Effector memory CD8-positive, alpha-beta T cell (primary cell): ENCODE results near the gene TMEM212.

Experiments used
- ATAC-seq: fragments of 150-1000 bp; cut with Tn5 transposase; replicated peaks from 2 replicates; pipeline ENCODE4 v1.10.0; 2021; ENCODE audit warnings: mild to moderate bottlenecking, moderate library complexity
- DNase-seq, 3 experiments: peaks; one replicate each; pipeline ENCODE4 v3.0.0; 2021
- H3K27ac Mint-ChIP-seq, 2 donors: one replicate each; pipeline ENCODE4 v1.8.0; 2022; ENCODE audit warnings: mild to moderate bottlenecking in 2 of 2, mixed read lengths in 2 of 2, moderate library complexity in 2 of 2
- H3K27me3 Mint-ChIP-seq, 2 donors: one replicate each; pipeline ENCODE4 v1.8.0; 2022; ENCODE audit warnings: mixed read lengths in 2 of 2
- H3K36me3 Mint-ChIP-seq: one replicate; pipeline ENCODE4 v1.8.0; 2022; ENCODE audit warnings: mild to moderate bottlenecking, moderate library complexity, mixed read lengths; ENCODE audit not compliant: insufficient read depth
- H3K4me1 Mint-ChIP-seq, 2 donors: one replicate each; pipeline ENCODE4 v1.8.0; 2022; ENCODE audit warnings: low read depth in 2 of 2, mixed read lengths in 2 of 2
- H3K4me3 Mint-ChIP-seq, 2 donors: one replicate each; pipeline ENCODE4 v1.8.0; 2022; ENCODE audit warnings: mild to moderate bottlenecking in 2 of 2, mixed read lengths in 2 of 2, moderate library complexity in 2 of 2
- H3K9me3 Mint-ChIP-seq, 2 donors: one replicate each; pipeline ENCODE4 v1.8.0; 2022; ENCODE audit warnings: mixed read lengths in 2 of 2

Gene TMEM212

GRCh38 chr3:171821044-171821443 lies 22.1 kb upstream of the TMEM212 start:
- peaks cover 0 to 23% of the 10 kb centered on the region in 2 donors for H3K27me3 Mint-ChIP-seq
- no peaks in the 10 kb centered on the region for H3K4me1 Mint-ChIP-seq
- no peak overlapping the region for H3K4me3 Mint-ChIP-seq
- DNase-seq: no peak
- no peaks in the 10 kb centered on the region for H3K36me3 Mint-ChIP-seq
- no peaks in the 10 kb centered on the region for H3K9me3 Mint-ChIP-seq
- ATAC-seq: no peak
- no peak overlapping the region for H3K27ac Mint-ChIP-seq

GRCh38 chr3:171821778-171822358 lies 21.3 kb upstream of the TMEM212 start:
- Mint-ChIP-seq H3K36me3 (peaks cover 4% of the 10 kb centered on the region), H3K4me1 (peaks cover 0 to 5% of the 10 kb centered on the region in 2 donors), H3K4me3 (no peak overlapping the region), H3K9me3 (no peaks in the 10 kb centered on the region), H3K27ac (no peak overlapping the region), H3K27me3 (peaks cover 0 to 23% of the 10 kb centered on the region in 2 donors)
- DNase-seq (no peak), ATAC-seq (no peak)

DNA sequence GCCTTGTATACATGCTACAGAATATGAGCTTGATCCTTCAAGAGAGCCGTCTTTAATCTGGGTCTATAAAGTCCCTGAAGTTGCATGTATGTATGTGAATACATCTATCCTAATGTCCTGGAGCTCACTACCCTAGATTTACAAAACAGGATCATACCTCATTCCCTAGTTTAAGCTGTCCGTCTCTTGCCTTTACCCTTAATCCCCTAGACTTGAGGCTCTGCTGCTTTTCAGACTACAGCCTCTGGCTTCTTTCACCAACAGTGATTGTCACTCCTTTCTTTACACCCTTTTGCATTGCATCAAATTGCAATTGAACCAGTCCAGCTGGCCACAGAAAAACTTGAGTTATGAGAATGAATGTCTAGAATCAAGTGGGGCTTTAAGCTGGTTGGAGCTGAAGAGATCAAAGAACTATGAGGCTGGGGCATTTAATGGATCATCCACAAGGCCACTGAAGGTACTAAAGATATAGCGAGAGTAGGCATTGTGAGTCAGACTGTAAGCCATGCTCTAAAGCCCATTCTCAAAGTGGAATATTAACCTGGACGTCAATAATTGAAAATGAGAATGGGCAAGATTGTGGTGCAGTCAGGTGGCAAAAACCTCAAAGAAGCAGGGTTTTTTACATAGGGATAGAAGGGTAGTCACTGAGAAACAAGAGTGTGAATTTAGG lies 20.6 kb upstream of the TMEM212 start:
- Mint-ChIP-seq H3K9me3 (no peaks in the 10 kb centered on the region), H3K27me3 (peaks cover 0 to 23% of the 10 kb centered on the region in 2 donors), H3K4me1 (peaks cover 0 to 10% of the 10 kb centered on the region in 2 donors), H3K27ac (no peak overlapping the region), H3K4me3 (no peak overlapping the region), H3K36me3 (peaks cover 6% of the 10 kb centered on the region)
- ATAC-seq (no peak), DNase-seq (no peak)

- DNase-seq (no peak), ATAC-seq (no peak)
- H3K27me3 Mint-ChIP-seq: peaks cover 0 to 18% of the 10 kb centered on the region in 2 donors
- no peak overlapping the region for H3K4me3 Mint-ChIP-seq
- H3K36me3 Mint-ChIP-seq: peaks cover 6% of the 10 kb centered on the region
- H3K9me3 Mint-ChIP-seq: no peaks in the 10 kb centered on the region
- H3K4me1 Mint-ChIP-seq: peaks cover 0 to 19% of the 10 kb centered on the region in 2 donors
- no peak overlapping the region for H3K27ac Mint-ChIP-seq
Measured at GRCh38 chr3:171824116-171824515, 19.0 kb upstream of the TMEM212 start.

DNA sequence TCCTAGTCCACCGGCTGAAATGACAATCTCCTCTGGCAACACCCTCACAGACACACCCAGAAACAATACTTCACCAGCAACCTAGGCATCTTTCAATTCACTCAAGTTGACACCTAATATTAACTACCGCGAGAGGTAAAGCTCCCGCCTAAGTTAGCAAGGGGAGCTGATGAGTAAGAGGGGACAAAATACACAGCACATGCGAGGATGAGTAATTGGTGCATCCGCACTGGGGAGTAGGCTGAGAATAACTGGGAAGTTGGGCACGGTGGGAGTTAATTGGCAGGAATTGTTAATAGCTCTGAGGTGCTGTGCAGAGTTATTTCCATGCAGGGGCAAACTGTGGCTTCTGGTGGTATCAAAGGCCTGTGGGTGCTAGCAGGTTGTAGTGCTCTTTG lies 18.3 kb upstream of the TMEM212 start:
- Mint-ChIP-seq H3K36me3 (peaks cover 6% of the 10 kb centered on the region), H3K27ac (no peak overlapping the region), H3K9me3 (no peaks in the 10 kb centered on the region), H3K27me3 (peaks cover 0 to 18% of the 10 kb centered on the region in 2 donors), H3K4me3 (no peak overlapping the region), H3K4me1 (peaks cover 0 to 23% of the 10 kb centered on the region in 2 donors)
- DNase-seq (no peak), ATAC-seq (no peak)

DNA sequence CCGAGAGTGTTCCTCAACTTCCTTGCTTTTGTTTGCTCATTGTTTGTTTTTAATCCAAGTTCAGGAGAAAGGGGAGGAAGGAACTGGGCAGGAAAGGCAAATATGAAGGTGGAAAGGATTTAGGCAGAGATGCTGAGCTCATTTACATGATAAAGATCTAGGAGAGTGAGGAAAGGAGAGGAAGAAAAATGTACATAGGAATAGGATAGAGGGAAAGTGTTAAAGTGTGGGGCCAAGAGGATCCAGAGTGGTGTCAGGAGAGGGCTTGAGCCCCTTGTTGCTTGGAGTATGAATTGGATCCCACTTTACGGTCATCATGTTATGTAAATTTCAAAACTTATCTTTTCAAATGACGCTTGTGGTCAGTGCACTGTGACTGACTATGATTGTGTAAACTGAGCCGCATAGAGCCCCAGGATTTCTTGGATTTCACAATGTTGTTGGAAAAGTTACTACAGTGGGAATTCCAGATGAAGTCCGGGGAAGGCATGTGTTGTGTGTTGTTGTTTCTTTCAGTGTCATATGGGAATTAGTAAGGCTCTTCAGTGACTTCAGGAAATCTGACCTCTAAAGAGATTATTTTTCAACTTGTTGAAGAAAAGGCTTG lies 17.8 kb upstream of the TMEM212 start:
- Mint-ChIP-seq H3K27ac (no peak overlapping the region), H3K9me3 (no peaks in the 10 kb centered on the region), H3K4me1 (peaks cover 0 to 25% of the 10 kb centered on the region in 2 donors), H3K4me3 (no peak overlapping the region), H3K27me3 (peaks cover 0 to 18% of the 10 kb centered on the region in 2 donors), H3K36me3 (peaks cover 6% of the 10 kb centered on the region)
- ATAC-seq (no peak), DNase-seq (no peak)

DNA sequence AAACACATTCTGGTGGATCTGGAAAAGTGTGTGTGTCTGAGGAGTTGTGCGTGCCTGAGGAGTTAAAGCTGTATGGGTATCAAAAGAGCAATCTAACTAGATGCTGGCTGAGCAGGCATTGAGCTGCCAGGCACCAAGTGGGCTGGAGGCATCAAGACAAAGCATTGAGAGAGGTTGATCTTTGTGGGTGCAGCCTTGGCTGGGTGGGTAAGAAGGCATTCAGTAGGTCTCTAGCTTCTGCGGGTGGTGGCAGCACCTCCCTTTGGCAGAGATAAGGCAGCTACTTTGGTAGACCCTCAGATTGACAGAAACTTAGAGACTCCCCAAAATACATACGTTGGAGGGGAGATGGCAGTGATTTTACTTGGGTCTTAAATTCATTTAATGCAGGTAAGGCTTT lies 15.8 kb upstream of the TMEM212 start:
- H3K36me3 Mint-ChIP-seq: peaks cover 6% of the 10 kb centered on the region
- peaks cover 0 to 25% of the 10 kb centered on the region in 2 donors for H3K4me1 Mint-ChIP-seq
- H3K27me3 Mint-ChIP-seq: peaks cover 0 to 27% of the 10 kb centered on the region in 2 donors
- peak; percentile 48 for ATAC-seq
- H3K9me3 Mint-ChIP-seq: no peaks in the 10 kb centered on the region
- peak overlapping the region in 1 of 2 donors; percentile 64 for H3K4me3 Mint-ChIP-seq
- no peak for DNase-seq
- peak overlapping the region in 1 of 2 donors; percentile 65 for H3K27ac Mint-ChIP-seq

GRCh38 chr3:171827836-171828458 lies 15.2 kb upstream of the TMEM212 start:
- H3K4me3 Mint-ChIP-seq: peak overlapping the region; percentile 7 to 64
- H3K4me1 Mint-ChIP-seq: peaks cover 0 to 25% of the 10 kb centered on the region in 2 donors
- H3K27ac Mint-ChIP-seq: peak overlapping the region in 1 of 2 donors; percentile 65
- H3K9me3 Mint-ChIP-seq: no peaks in the 10 kb centered on the region
- peaks cover 0 to 27% of the 10 kb centered on the region in 2 donors for H3K27me3 Mint-ChIP-seq
- H3K36me3 Mint-ChIP-seq: peaks cover 6% of the 10 kb centered on the region
- ATAC-seq (peak; percentile 89), DNase-seq (peak in 1 of 3 experiments; percentile 5)

DNA sequence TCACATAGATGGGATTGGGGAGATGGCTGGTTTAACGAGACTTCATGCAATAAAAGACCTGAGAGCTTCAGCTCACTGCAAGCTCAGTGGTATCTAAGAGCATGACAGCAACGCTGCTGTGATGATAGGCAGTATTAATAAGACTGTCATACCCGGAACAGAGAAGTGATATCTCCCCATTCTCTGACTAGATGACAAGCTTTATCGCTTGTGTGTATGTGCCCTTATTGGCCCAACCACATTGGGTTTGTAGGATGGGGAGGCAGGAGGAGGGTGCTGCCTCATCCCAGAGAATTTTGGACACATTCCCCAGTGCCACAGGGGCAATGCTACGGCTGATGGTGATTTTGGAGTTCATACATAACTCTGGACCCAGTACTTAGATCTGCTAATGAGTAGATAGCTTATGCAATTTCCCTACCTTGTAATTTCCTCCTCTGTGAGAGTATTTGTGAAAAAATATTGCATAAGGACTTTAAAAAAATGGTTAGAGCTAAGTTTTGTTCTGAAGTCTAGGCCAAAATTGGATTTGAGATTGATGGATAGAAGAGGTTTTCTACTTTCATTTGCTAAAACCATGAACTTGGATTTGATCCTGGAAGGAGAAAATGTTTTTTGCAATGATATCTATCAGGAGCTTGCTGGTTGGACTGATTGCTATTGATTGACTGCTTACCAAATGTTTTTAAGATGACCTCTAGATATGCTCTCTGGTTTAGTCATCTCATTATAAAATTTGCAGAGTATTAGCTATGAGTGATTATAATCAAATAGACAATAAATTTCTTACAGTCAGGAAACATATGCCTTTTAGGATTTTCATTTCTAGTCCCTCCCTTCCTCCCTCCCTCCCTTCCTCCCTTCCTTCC lies 14.0 kb upstream of the TMEM212 start:
- peak; percentile 18 for ATAC-seq
- Mint-ChIP-seq H3K36me3 (peaks cover 6% of the 10 kb centered on the region), H3K9me3 (no peaks in the 10 kb centered on the region), H3K27ac (no peak overlapping the region), H3K4me1 (peaks cover 0 to 25% of the 10 kb centered on the region in 2 donors), H3K27me3 (peaks cover 0 to 22% of the 10 kb centered on the region in 2 donors), H3K4me3 (peak overlapping the region in 1 of 2 donors; percentile 39)
- no peak for DNase-seq

DNA sequence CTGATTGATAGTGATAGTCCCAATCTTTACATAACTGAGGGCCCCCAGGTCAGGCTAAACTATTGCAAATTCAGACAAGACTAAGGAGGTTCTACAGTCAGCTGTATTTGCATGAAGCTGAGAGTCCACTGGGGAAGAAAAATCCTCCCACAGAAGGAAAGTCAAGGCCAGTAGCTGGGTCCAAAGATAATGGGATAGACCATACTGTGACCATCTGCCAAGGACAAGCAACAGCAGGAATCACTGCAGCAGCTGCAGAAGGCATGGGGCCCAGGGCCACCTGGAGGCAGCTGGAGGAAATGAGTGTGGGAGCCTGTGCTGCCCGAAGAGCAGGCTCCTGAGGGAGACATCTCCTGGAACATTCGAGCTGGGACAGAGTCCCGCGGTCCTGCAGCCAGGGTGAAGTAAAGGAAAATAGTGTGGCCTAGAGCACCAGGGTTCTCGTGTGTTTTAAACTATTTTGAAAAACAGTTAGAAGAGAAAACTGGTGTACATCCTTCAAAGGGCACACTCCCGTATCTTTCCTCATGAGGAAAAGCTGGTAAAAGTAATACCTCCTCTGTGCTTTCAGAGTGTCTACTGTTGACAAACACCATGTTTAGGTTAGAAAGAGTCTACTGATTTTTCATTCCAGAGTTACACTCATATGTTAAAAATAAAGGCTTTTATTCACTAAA lies 13.2 kb upstream of the TMEM212 start:
- H3K27me3 Mint-ChIP-seq: peaks cover 0 to 20% of the 10 kb centered on the region in 2 donors
- DNase-seq (no peak), ATAC-seq (peak; percentile 24)
- no peaks in the 10 kb centered on the region for H3K9me3 Mint-ChIP-seq
- peaks cover 6% of the 10 kb centered on the region for H3K36me3 Mint-ChIP-seq
- no peak overlapping the region for H3K27ac Mint-ChIP-seq
- H3K4me3 Mint-ChIP-seq: peak overlapping the region in 1 of 2 donors; percentile 39
- peaks cover 0 to 25% of the 10 kb centered on the region in 2 donors for H3K4me1 Mint-ChIP-seq

GRCh38 chr3:171830518-171830875 lies 12.7 kb upstream of the TMEM212 start:
- Mint-ChIP-seq H3K27me3 (peaks cover 0 to 16% of the 10 kb centered on the region in 2 donors), H3K9me3 (no peaks in the 10 kb centered on the region), H3K4me3 (no peak overlapping the region), H3K4me1 (peaks cover 0 to 25% of the 10 kb centered on the region in 2 donors), H3K36me3 (peaks cover 6% of the 10 kb centered on the region), H3K27ac (no peak overlapping the region)
- no peak for DNase-seq
- no peak for ATAC-seq

- DNase-seq: no peak
- H3K4me3 Mint-ChIP-seq: no peak overlapping the region
Measured at GRCh38 chr3:171831936-171832335, 11.2 kb upstream of the TMEM212 start.

More at GRCh38 chr3:171831936-171832335, 11.2 kb upstream of the TMEM212 start:
- Mint-ChIP-seq H3K36me3 (peaks cover 1% of the 10 kb centered on the region), H3K27ac (no peak overlapping the region), H3K27me3 (peaks cover 0 to 16% of the 10 kb centered on the region in 2 donors), H3K9me3 (no peaks in the 10 kb centered on the region), H3K4me1 (peaks cover 0 to 20% of the 10 kb centered on the region in 2 donors)
- ATAC-seq: no peak
